Activated B cell treated with CpG ODN at 0.5 μM for 24 hours (primary cell): ENCODE data around the gene AMIGO1. TPM values are rescaled to one million over a fixed set of nuclear protein-coding genes. Genes with fewer than 3 reads are reported as not detected.

Experiments
- ATAC-seq: fragments of 200-7000 bp; cut with Tn5 transposase; one replicate; pipeline ENCODE4 v1.10.0; 2021; ENCODE audit warnings: low read depth, mild to moderate bottlenecking, moderate library complexity
- CTCF ChIA-PET: fragments of 350-600 bp; sonication (Branson Sonifier 250); formaldehyde crosslinking; loops from one replicate; lab custom pipeline; 2021; ENCODE audit warnings: antibody characterized with exemption; lab: Charles Lee
- POLR2A ChIA-PET: fragments of 350-600 bp; sonication (Branson Sonifier 250); formaldehyde crosslinking; loops from one replicate; lab custom pipeline; 2021; ENCODE audit warnings: antibody characterized with exemption; lab: Charles Lee
- DNase-seq: peaks from one replicate; pipeline ENCODE4 v3.0.0; 2022
- H3K27ac Mint-ChIP-seq: one replicate; pipeline ENCODE4 v1.8.0; 2020; ENCODE audit warnings: mixed read lengths
- H3K27me3 Mint-ChIP-seq: one replicate; pipeline ENCODE4 v1.8.0; 2021; ENCODE audit warnings: mixed read lengths
- H3K36me3 Mint-ChIP-seq: one replicate; pipeline ENCODE4 v1.8.0; 2021; ENCODE audit warnings: low read depth, mixed read lengths
- H3K4me1 Mint-ChIP-seq: one replicate; pipeline ENCODE4 v1.8.0; 2021; ENCODE audit warnings: mixed read lengths
- H3K4me3 Mint-ChIP-seq: one replicate; pipeline ENCODE4 v1.8.0; 2020; ENCODE audit warnings: mild to moderate bottlenecking, mixed read lengths
- H3K9me3 Mint-ChIP-seq: one replicate; pipeline ENCODE4 v1.8.0; 2020; ENCODE audit warnings: mixed read lengths
- intact Hi-C: fragments of 100-400 bp; cut with micrococcal nuclease; formaldehyde crosslinking; loops from one replicate; pipeline ENCODE4 v1.15.1; 2024
- total RNA-seq: library from RNA; stranded (reverse); gene quantifications from 2 replicates; pipeline ENCODE4 v1.2.3, GENCODE V29; 2022
- TF ChIP-seq, protein P1 (sequence below): fragments of 200-600 bp; IDR thresholded peaks from one replicate; pipeline ENCODE4 v1.8.0; 2022; ENCODE audit warnings: antibody characterized with exemption, mild to moderate bottlenecking

AMIGO1 gene
- total RNA-seq, 1 donor from 2014 or later = 0.53 TPM

DNA sequence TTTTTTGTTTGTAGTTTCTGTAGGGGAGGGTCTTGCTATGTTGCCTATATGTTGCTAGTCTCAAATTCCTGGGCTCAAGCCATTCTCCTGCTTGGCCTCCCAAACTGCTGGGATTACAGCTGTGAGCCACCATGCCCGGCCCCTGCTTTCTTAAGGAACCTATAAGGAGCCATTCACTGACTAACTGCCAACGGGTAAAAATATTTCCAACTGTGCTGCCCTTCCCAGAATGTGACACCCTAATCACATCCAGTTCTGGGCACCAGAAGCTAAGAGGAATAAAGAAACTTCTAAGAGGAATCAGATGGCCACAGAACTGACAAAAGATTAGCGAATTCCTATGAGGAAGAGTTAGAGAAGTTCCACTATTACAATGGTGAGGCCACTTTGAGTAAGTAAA lies 36.7 kb downstream of the AMIGO1 start:
- H3K27ac Mint-ChIP-seq = no peak overlapping the region
- H3K4me1 Mint-ChIP-seq = no peaks in the 10 kb centered on the region
- no peak overlapping the region for H3K4me3 Mint-ChIP-seq
- no peaks in the 10 kb centered on the region for H3K36me3 Mint-ChIP-seq
- ATAC-seq = no peak
- H3K27me3 Mint-ChIP-seq = peaks cover 50% of the 10 kb centered on the region
- DNase-seq = no peak
- intact Hi-C loops = no loop called here
- TF ChIP-seq, protein P1, sequence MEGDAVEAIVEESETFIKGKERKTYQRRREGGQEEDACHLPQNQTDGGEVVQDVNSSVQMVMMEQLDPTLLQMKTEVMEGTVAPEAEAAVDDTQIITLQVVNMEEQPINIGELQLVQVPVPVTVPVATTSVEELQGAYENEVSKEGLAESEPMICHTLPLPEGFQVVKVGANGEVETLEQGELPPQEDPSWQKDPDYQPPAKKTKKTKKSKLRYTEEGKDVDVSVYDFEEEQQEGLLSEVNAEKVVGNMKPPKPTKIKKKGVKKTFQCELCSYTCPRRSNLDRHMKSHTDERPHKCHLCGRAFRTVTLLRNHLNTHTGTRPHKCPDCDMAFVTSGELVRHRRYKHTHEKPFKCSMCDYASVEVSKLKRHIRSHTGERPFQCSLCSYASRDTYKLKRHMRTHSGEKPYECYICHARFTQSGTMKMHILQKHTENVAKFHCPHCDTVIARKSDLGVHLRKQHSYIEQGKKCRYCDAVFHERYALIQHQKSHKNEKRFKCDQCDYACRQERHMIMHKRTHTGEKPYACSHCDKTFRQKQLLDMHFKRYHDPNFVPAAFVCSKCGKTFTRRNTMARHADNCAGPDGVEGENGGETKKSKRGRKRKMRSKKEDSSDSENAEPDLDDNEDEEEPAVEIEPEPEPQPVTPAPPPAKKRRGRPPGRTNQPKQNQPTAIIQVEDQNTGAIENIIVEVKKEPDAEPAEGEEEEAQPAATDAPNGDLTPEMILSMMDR = no peak
- ChIA-PET CTCF (no interaction called here), POLR2A (interaction anchor here (1.5 kb wide), 1 partner anchor 11 kb away, joined by 4 read pairs; the partner anchor contains the start of gene ATXN7L2)
- no peaks in the 10 kb centered on the region for H3K9me3 Mint-ChIP-seq

DNA sequence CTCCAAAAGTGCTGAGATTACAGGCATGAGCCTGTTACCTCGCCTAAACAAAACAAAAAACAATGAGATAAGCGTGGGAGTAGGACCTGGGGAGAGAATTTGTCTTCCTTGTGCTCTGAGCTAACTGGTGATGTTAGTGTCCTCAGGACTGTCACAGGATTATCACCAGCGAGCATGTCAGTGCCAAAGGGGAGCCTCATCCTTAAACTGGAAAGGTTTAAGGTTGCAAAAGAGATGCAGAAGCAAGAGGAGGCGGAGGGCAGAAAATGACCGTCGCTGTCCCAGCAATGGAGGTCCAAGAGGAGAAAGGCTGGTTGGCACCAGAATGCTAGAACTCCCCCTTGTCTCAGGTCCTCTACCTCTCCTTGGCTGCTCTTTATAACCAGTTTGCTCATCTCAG lies 39.3 kb downstream of the AMIGO1 start:
- POLR2A ChIA-PET = interaction anchor here (1.0 kb wide), 1 partner anchor 13 kb away, joined by 4 read pairs; no protein-coding TSS in a partner anchor
- no peak overlapping the region for H3K4me3 Mint-ChIP-seq
- H3K4me1 Mint-ChIP-seq = peaks cover 5% of the 10 kb centered on the region
- CTCF ChIA-PET = no interaction called here
- no peaks in the 10 kb centered on the region for H3K9me3 Mint-ChIP-seq
- peaks cover 48% of the 10 kb centered on the region for H3K27me3 Mint-ChIP-seq
- H3K27ac Mint-ChIP-seq = no peak overlapping the region
- H3K36me3 Mint-ChIP-seq = no peaks in the 10 kb centered on the region
- intact Hi-C loops = no loop called here
- DNase-seq (no peak), ATAC-seq (no peak)
- TF ChIP-seq, protein P1 = no peak

DNA sequence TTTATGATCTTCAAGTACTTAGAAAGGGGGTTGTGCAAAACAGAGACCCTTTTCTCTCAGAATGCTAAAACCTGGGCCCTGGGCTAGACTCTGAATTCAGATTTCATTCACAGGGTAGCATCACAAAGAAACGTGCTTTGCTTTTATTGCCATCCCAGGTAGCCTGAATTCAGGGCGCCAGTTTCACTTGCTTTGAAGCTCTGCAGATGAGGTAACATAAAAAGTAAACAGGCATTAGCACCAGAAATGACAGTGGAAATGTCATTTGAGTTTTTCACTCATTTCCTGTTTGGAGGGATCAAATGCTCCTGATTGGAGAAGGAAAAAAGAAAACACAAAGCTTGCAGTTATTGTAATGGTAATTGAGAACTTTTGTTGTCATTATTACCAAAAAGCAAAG lies 40.6 kb downstream of the AMIGO1 start:
- DNase-seq = no peak
- no peak overlapping the region for H3K4me3 Mint-ChIP-seq
- TF ChIP-seq, protein P1 = no peak
- H3K27ac Mint-ChIP-seq = no peak overlapping the region
- H3K36me3 Mint-ChIP-seq = no peaks in the 10 kb centered on the region
- intact Hi-C loops = loop anchor here (5.0 kb wide), 1 partner anchor 42 kb away; the partner anchor contains the start of gene PSMA5
- peaks cover 56% of the 10 kb centered on the region for H3K27me3 Mint-ChIP-seq
- ChIA-PET CTCF (no interaction called here), POLR2A (interaction anchor here (0.6 kb wide), 1 partner anchor 69 kb away, joined by 3 read pairs; no protein-coding TSS in a partner anchor)
- peaks cover 5% of the 10 kb centered on the region for H3K4me1 Mint-ChIP-seq
- ATAC-seq = no peak
- no peaks in the 10 kb centered on the region for H3K9me3 Mint-ChIP-seq

DNA sequence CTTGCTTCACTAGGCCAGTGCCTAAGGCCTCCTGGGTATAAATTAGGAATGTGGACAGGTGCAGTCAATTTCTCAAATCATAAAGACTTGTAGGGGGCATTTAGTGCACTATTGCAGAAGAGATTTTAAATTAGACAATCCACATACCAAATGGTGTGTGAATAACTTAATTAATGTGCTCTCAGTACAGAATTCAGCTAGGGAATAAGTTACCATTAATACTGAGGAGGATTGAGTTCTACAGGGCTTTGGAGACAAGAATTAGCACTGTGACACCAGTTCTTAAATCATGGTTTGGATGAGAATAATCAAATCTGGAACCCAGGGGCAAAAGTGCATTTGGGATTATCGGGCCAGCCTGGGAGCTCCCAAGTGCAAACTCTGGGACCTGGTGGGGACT lies 41.5 kb downstream of the AMIGO1 start:
- Mint-ChIP-seq H3K9me3 (no peaks in the 10 kb centered on the region), H3K4me1 (peaks cover 5% of the 10 kb centered on the region), H3K4me3 (no peak overlapping the region), H3K36me3 (no peaks in the 10 kb centered on the region), H3K27me3 (peaks cover 57% of the 10 kb centered on the region), H3K27ac (no peak overlapping the region)
- intact Hi-C loops = loop anchor here (5.0 kb wide), 1 partner anchor 41 kb away; the partner anchor contains the start of gene PSMA5
- ChIA-PET CTCF (no interaction called here), POLR2A (interaction anchor here (0.7 kb wide), 1 partner anchor 26 kb away, joined by 3 read pairs; the partner anchor contains the start of gene CYB561D1)
- ATAC-seq (no peak), DNase-seq (no peak)
- TF ChIP-seq, protein P1 = no peak

DNA sequence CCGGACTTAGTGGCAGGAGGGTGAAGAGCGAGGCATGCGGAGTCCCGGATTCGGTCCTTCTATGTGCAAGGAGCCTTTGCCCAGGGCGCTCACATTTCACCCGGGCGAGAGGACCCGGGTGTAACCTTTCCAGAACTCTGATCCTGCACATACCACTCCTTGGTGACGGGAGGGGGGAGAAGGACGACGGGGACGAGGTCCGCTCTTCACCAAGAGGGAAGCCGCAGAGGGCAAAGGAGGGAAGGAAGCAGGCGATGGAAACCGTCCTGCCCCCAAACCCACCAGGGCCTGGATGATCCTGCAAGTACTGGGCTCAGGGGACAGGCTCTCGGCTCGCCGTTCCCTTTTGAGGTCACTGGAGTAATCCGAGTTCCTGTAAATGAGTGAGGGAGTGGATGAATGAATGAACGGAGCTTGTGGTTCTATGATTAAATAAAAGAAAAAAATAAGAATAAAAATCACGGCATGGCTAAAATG lies 42.2 kb downstream of the AMIGO1 start:
- POLR2A ChIA-PET = no interaction called here
- H3K9me3 Mint-ChIP-seq = no peaks in the 10 kb centered on the region
- H3K27me3 Mint-ChIP-seq = peaks cover 58% of the 10 kb centered on the region
- peak; percentile 18 for ATAC-seq
- H3K36me3 Mint-ChIP-seq = no peaks in the 10 kb centered on the region
- CTCF ChIA-PET = interaction anchor here (0.6 kb wide), 1 partner anchor 23 kb away, joined by 3 read pairs; no protein-coding TSS in a partner anchor
- no peak for DNase-seq
- H3K4me3 Mint-ChIP-seq = peak overlapping the region; percentile 48
- peaks cover 5% of the 10 kb centered on the region for H3K4me1 Mint-ChIP-seq
- no peak overlapping the region for H3K27ac Mint-ChIP-seq
- intact Hi-C loops = loop anchor here (5.0 kb wide), 1 partner anchor 40 kb away; the partner anchor contains the start of gene PSMA5
- TF ChIP-seq, protein P1 = no peak
